Measurements from ENCODE around the gene PAK1.
"Not testable (repeated sequence)": the region's sequence is repeated elsewhere in the genome, so short reads cannot be mapped to it uniquely, and the experiment has no call there.

The PAK1 gene

GRCh38 chr11:77400775-77401449 is 73.0 kb downstream of the PAK1 start:
- no peak for DNase-seq

- DNase-seq = no peak
These were observed 73.6 kb downstream of the PAK1 start for GRCh38 chr11:77400271-77400670.

GRCh38 chr11:77397631-77398030 is 76.3 kb downstream of the PAK1 start:
- no peak for DNase-seq

GRCh38 chr11:77396911-77397310 is 77.0 kb downstream of the PAK1 start:
- no peak for DNase-seq

- no peak for DNase-seq
These were observed 77.6 kb downstream of the PAK1 start for GRCh38 chr11:77396305-77396704.

GRCh38 chr11:77395460-77396173 is 78.3 kb downstream of the PAK1 start:
- DNase-seq = no peak

GRCh38 chr11:77392842-77393241 is 81.1 kb downstream of the PAK1 start:
- DNase-seq = no peak

GRCh38 chr11:77387701-77388100 is 86.2 kb downstream of the PAK1 start:
- DNase-seq = no peak

- DNase-seq = no peak
These were observed 87.7 kb downstream of the PAK1 start for GRCh38 chr11:77386178-77386577.

- DNase-seq = not testable (repeated sequence)
These were observed 88.6 kb downstream of the PAK1 start for GRCh38 chr11:77385255-77385771.

GRCh38 chr11:77384571-77384970 is 89.3 kb downstream of the PAK1 start:
- DNase-seq = no peak

- DNase-seq = not testable (repeated sequence)
These were observed 90.5 kb downstream of the PAK1 start for GRCh38 chr11:77383349-77383748.

- no peak for DNase-seq
These were observed 91.9 kb downstream of the PAK1 start for GRCh38 chr11:77381729-77382665.

- DNase-seq = no peak
These were observed 94.0 kb downstream of the PAK1 start for GRCh38 chr11:77379934-77380333.

- DNase-seq = no peak
These were observed 94.6 kb downstream of the PAK1 start for GRCh38 chr11:77379253-77379652.

- no peak for DNase-seq
These were observed 96.2 kb downstream of the PAK1 start for GRCh38 chr11:77377734-77378133.

GRCh38 chr11:77375107-77375506 is 98.8 kb downstream of the PAK1 start:
- DNase-seq = no peak

GRCh38 chr11:77374611-77375031 is 99.3 kb downstream of the PAK1 start:
- DNase-seq = no peak

GRCh38 chr11:77374108-77374507 is 99.8 kb downstream of the PAK1 start:
- no peak for DNase-seq

GRCh38 chr11:77372726-77373125 is 101.2 kb downstream of the PAK1 start:
- no peak for DNase-seq

GRCh38 chr11:77371646-77372045 is 102.2 kb downstream of the PAK1 start:
- no peak for DNase-seq

- DNase-seq = no peak
These were observed 103.7 kb downstream of the PAK1 start for GRCh38 chr11:77370217-77370616.

GRCh38 chr11:77361184-77361583 is 112.7 kb downstream of the PAK1 start:
- DNase-seq = no peak
